ENCODE data around the gene CAMK2D.

CAMK2D gene

GRCh38 chr4:113540859-113541258 is 220.7 kb downstream of the CAMK2D start:
- Histone ChIP-seq H3K4me1 (ENCODE audit: insufficient read depth, low read length) (no peaks in the 10 kb centered on the region), H2AFZ (ENCODE audit: low read depth, low read length) (no peak overlapping the region), H3K9me3 (ENCODE audit: insufficient read depth, low read length, severe bottlenecking) (no peaks in the 10 kb centered on the region), H4K20me1 (ENCODE audit: insufficient read depth, low read length) (no peaks in the 10 kb centered on the region), H3K9ac (ENCODE audit: low read depth, low read length) (no peak overlapping the region), H3K4me2 (ENCODE audit: insufficient read depth, low read length) (no peak overlapping the region), H3K27ac (ENCODE audit: low read length) (no peak overlapping the region), H3K27me3 (ENCODE audit: insufficient read depth, low read length, poor library complexity) (no peaks in the 10 kb centered on the region), H3K36me3 (ENCODE audit: insufficient read depth, low read length) (no peaks in the 10 kb centered on the region), H3K79me2 (ENCODE audit: insufficient read depth, low read length) (no peaks in the 10 kb centered on the region), H3K4me3 (ENCODE audit: low read depth in 1 of 2, low read length in 2 of 2) (no peak overlapping the region)
- DNase-seq (no peak), ATAC-seq (ENCODE audit: insufficient read depth, low read depth) (no peak)
- no peak for TF ChIP-seq CTCF (IDR thresholded peaks at IDR 0.05; ENCODE audit: borderline replicate concordance, extremely low read depth, low read length, poor library complexity, severe bottlenecking)
- no peak for TF ChIP-seq EZH2 (IDR thresholded peaks at IDR 0.05; ENCODE audit: borderline replicate concordance, low read depth, low read length, severe bottlenecking)

GRCh38 chr4:113539408-113539807 is 222.1 kb downstream of the CAMK2D start:
- no peak; the same call in 2 of the 3 replicates for ATAC-seq (ENCODE audit: insufficient read depth, low read depth)
- Histone ChIP-seq H3K79me2 (ENCODE audit: insufficient read depth, low read length) (no peaks in the 10 kb centered on the region), H3K27ac (ENCODE audit: low read length) (no peak overlapping the region), H3K36me3 (ENCODE audit: insufficient read depth, low read length) (no peaks in the 10 kb centered on the region), H3K4me1 (ENCODE audit: insufficient read depth, low read length) (no peaks in the 10 kb centered on the region), H4K20me1 (ENCODE audit: insufficient read depth, low read length) (no peaks in the 10 kb centered on the region), H3K4me3 (ENCODE audit: low read depth in 1 of 2, low read length in 2 of 2) (no peak overlapping the region), H3K4me2 (ENCODE audit: insufficient read depth, low read length) (no peak overlapping the region), H3K9me3 (ENCODE audit: insufficient read depth, low read length, severe bottlenecking) (no peaks in the 10 kb centered on the region), H2AFZ (ENCODE audit: low read depth, low read length) (no peak overlapping the region), H3K9ac (ENCODE audit: low read depth, low read length) (no peak overlapping the region), H3K27me3 (ENCODE audit: insufficient read depth, low read length, poor library complexity) (no peaks in the 10 kb centered on the region)
- no peak for DNase-seq
- TF ChIP-seq CTCF (IDR thresholded peaks at IDR 0.05; ENCODE audit: borderline replicate concordance, extremely low read depth, low read length, poor library complexity, severe bottlenecking) (no peak), EZH2 (IDR thresholded peaks at IDR 0.05; ENCODE audit: borderline replicate concordance, low read depth, low read length, severe bottlenecking) (no peak)

- H3K4me1 ChIP-seq (ENCODE audit: insufficient read depth, low read length), result no peaks in the 10 kb centered on the region
- TF ChIP-seq CTCF (IDR thresholded peaks at IDR 0.05; ENCODE audit: borderline replicate concordance, extremely low read depth, low read length, poor library complexity, severe bottlenecking), result no peak
- H2AFZ ChIP-seq (ENCODE audit: low read depth, low read length), result no peak overlapping the region
- no peaks in the 10 kb centered on the region for H4K20me1 ChIP-seq (ENCODE audit: insufficient read depth, low read length)
- no peak overlapping the region for H3K4me2 ChIP-seq (ENCODE audit: insufficient read depth, low read length)
- H3K36me3 ChIP-seq (ENCODE audit: insufficient read depth, low read length), result no peaks in the 10 kb centered on the region
- ATAC-seq (ENCODE audit: insufficient read depth, low read depth) (no peak), DNase-seq (no peak)
- H3K9me3 ChIP-seq (ENCODE audit: insufficient read depth, low read length, severe bottlenecking), result no peaks in the 10 kb centered on the region
- H3K27ac ChIP-seq (ENCODE audit: low read length), result no peak overlapping the region
- no peak overlapping the region for H3K4me3 ChIP-seq (ENCODE audit: low read depth in 1 of 2, low read length in 2 of 2)
- H3K9ac ChIP-seq (ENCODE audit: low read depth, low read length), result no peak overlapping the region
- H3K79me2 ChIP-seq (ENCODE audit: insufficient read depth, low read length), result no peaks in the 10 kb centered on the region
- H3K27me3 ChIP-seq (ENCODE audit: insufficient read depth, low read length, poor library complexity), result no peaks in the 10 kb centered on the region
These were observed 223.9 kb downstream of the CAMK2D start for GRCh38 chr4:113537628-113538027.

GRCh38 chr4:113537203-113537602 is 224.3 kb downstream of the CAMK2D start:
- TF ChIP-seq EZH2 (IDR thresholded peaks at IDR 0.05; ENCODE audit: borderline replicate concordance, low read depth, low read length, severe bottlenecking), result no peak
- TF ChIP-seq CTCF (IDR thresholded peaks at IDR 0.05; ENCODE audit: borderline replicate concordance, extremely low read depth, low read length, poor library complexity, severe bottlenecking), result no peak
- no peaks in the 10 kb centered on the region for H3K36me3 ChIP-seq (ENCODE audit: insufficient read depth, low read length)

More at GRCh38 chr4:113537203-113537602, 224.3 kb downstream of the CAMK2D start:
- H4K20me1 ChIP-seq (ENCODE audit: insufficient read depth, low read length), result no peaks in the 10 kb centered on the region
- ATAC-seq (ENCODE audit: insufficient read depth, low read depth), result no peak
- H3K9me3 ChIP-seq (ENCODE audit: insufficient read depth, low read length, severe bottlenecking), result no peaks in the 10 kb centered on the region
- no peak overlapping the region for H3K4me2 ChIP-seq (ENCODE audit: insufficient read depth, low read length)
- no peaks in the 10 kb centered on the region for H3K4me1 ChIP-seq (ENCODE audit: insufficient read depth, low read length)
- H3K79me2 ChIP-seq (ENCODE audit: insufficient read depth, low read length), result no peaks in the 10 kb centered on the region
- H3K27me3 ChIP-seq (ENCODE audit: insufficient read depth, low read length, poor library complexity), result no peaks in the 10 kb centered on the region
- H3K4me3 ChIP-seq (ENCODE audit: low read depth in 1 of 2, low read length in 2 of 2), result no peak overlapping the region
- no peak overlapping the region for H2AFZ ChIP-seq (ENCODE audit: low read depth, low read length)
- no peak overlapping the region for H3K9ac ChIP-seq (ENCODE audit: low read depth, low read length)
- DNase-seq, result no peak
- H3K27ac ChIP-seq (ENCODE audit: low read length), result no peak overlapping the region

Data from DND-41 (cell line).